Measurements from ENCODE around the gene IFT57.

The IFT57 gene

GRCh38 chr3:108125153-108125543 lies 97.1 kb downstream of the IFT57 start:
- no peak overlapping the region for H3K4me3 ChIP-seq (ENCODE audit: low read length)
- DNase-seq (ENCODE audit: low read depth) = no peak
- TF ChIP-seq CTCF (conservative IDR thresholded peaks at IDR 0.05; ENCODE audit: low read depth, low read length) = no peak

GRCh38 chr3:108124337-108125152 lies 97.7 kb downstream of the IFT57 start:
- TF ChIP-seq CTCF (conservative IDR thresholded peaks at IDR 0.05; ENCODE audit: low read depth, low read length) = no peak
- H3K4me3 ChIP-seq (ENCODE audit: low read length) = no peak overlapping the region
- DNase-seq (ENCODE audit: low read depth) = no peak

GRCh38 chr3:108123326-108123725 lies 98.9 kb downstream of the IFT57 start:
- no peak for TF ChIP-seq CTCF (conservative IDR thresholded peaks at IDR 0.05; ENCODE audit: low read depth, low read length)
- H3K4me3 ChIP-seq (ENCODE audit: low read length) = no peak overlapping the region
- DNase-seq (ENCODE audit: low read depth) = no peak

GRCh38 chr3:108122276-108122675 lies 99.9 kb downstream of the IFT57 start:
- no peak for TF ChIP-seq CTCF (conservative IDR thresholded peaks at IDR 0.05; ENCODE audit: low read depth, low read length)
- DNase-seq (ENCODE audit: low read depth) = no peak
- H3K4me3 ChIP-seq (ENCODE audit: low read length) = no peak overlapping the region

GRCh38 chr3:108119398-108120104 lies 102.7 kb downstream of the IFT57 start:
- DNase-seq (ENCODE audit: low read depth) = no peak
- H3K4me3 ChIP-seq (ENCODE audit: low read length) = no peak overlapping the region
- no peak for TF ChIP-seq CTCF (conservative IDR thresholded peaks at IDR 0.05; ENCODE audit: low read depth, low read length)

GRCh38 chr3:108118038-108118768 lies 104.0 kb downstream of the IFT57 start:
- no peak for DNase-seq (ENCODE audit: low read depth)
- TF ChIP-seq CTCF (conservative IDR thresholded peaks at IDR 0.05; ENCODE audit: low read depth, low read length) = no peak
- H3K4me3 ChIP-seq (ENCODE audit: low read length) = no peak overlapping the region
